Measurements from ENCODE around the gene TP63.

GRCh38 chr3:189773056-189773455, 141.9 kb downstream of the TP63 start:
- TF ChIP-seq, protein P1, sequence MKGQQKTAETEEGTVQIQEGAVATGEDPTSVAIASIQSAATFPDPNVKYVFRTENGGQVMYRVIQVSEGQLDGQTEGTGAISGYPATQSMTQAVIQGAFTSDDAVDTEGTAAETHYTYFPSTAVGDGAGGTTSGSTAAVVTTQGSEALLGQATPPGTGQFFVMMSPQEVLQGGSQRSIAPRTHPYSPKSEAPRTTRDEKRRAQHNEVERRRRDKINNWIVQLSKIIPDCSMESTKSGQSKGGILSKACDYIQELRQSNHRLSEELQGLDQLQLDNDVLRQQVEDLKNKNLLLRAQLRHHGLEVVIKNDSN (IDR thresholded peaks at IDR 0.05): no peak
- no peak for TF ChIP-seq EP300 (IDR thresholded peaks at IDR 0.05; ENCODE audit: borderline replicate concordance)
- TF ChIP-seq TCF12 (IDR thresholded peaks at IDR 0.05; ENCODE audit: low read depth): no peak
- TF ChIP-seq, protein P2, sequence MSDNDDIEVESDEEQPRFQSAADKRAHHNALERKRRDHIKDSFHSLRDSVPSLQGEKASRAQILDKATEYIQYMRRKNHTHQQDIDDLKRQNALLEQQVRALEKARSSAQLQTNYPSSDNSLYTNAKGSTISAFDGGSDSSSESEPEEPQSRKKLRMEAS (IDR thresholded peaks at IDR 0.05): no peak
- no peak for TF ChIP-seq ZBTB7A (IDR thresholded peaks at IDR 0.05; ENCODE audit: low read depth)
- no peak for TF ChIP-seq TEAD4 (IDR thresholded peaks at IDR 0.05)
- TF ChIP-seq, protein P3, sequence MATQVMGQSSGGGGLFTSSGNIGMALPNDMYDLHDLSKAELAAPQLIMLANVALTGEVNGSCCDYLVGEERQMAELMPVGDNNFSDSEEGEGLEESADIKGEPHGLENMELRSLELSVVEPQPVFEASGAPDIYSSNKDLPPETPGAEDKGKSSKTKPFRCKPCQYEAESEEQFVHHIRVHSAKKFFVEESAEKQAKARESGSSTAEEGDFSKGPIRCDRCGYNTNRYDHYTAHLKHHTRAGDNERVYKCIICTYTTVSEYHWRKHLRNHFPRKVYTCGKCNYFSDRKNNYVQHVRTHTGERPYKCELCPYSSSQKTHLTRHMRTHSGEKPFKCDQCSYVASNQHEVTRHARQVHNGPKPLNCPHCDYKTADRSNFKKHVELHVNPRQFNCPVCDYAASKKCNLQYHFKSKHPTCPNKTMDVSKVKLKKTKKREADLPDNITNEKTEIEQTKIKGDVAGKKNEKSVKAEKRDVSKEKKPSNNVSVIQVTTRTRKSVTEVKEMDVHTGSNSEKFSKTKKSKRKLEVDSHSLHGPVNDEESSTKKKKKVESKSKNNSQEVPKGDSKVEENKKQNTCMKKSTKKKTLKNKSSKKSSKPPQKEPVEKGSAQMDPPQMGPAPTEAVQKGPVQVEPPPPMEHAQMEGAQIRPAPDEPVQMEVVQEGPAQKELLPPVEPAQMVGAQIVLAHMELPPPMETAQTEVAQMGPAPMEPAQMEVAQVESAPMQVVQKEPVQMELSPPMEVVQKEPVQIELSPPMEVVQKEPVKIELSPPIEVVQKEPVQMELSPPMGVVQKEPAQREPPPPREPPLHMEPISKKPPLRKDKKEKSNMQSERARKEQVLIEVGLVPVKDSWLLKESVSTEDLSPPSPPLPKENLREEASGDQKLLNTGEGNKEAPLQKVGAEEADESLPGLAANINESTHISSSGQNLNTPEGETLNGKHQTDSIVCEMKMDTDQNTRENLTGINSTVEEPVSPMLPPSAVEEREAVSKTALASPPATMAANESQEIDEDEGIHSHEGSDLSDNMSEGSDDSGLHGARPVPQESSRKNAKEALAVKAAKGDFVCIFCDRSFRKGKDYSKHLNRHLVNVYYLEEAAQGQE (IDR thresholded peaks at IDR 0.05; ENCODE audit: low read depth): no peak
- no peak for TF ChIP-seq EGR1 (IDR thresholded peaks at IDR 0.05)
- no peak for TF ChIP-seq RAD21 (IDR thresholded peaks at IDR 0.05; ENCODE audit: low read depth)
- no peak for TF ChIP-seq CREB1 (IDR thresholded peaks at IDR 0.05; ENCODE audit: low read depth)
- no peak for TF ChIP-seq CEBPB (IDR thresholded peaks at IDR 0.05)
- TF ChIP-seq YY1 (IDR thresholded peaks at IDR 0.05; ENCODE audit: low read depth): no peak
